T follicular helper cell (primary cell): ENCODE data around the gene ZNF878.

Experiments used
- DNase-seq: peaks from one replicate; pipeline ENCODE4 v3.0.0-alpha.2; 2020; ENCODE audit warnings: low read depth

The ZNF878 gene

DNA sequence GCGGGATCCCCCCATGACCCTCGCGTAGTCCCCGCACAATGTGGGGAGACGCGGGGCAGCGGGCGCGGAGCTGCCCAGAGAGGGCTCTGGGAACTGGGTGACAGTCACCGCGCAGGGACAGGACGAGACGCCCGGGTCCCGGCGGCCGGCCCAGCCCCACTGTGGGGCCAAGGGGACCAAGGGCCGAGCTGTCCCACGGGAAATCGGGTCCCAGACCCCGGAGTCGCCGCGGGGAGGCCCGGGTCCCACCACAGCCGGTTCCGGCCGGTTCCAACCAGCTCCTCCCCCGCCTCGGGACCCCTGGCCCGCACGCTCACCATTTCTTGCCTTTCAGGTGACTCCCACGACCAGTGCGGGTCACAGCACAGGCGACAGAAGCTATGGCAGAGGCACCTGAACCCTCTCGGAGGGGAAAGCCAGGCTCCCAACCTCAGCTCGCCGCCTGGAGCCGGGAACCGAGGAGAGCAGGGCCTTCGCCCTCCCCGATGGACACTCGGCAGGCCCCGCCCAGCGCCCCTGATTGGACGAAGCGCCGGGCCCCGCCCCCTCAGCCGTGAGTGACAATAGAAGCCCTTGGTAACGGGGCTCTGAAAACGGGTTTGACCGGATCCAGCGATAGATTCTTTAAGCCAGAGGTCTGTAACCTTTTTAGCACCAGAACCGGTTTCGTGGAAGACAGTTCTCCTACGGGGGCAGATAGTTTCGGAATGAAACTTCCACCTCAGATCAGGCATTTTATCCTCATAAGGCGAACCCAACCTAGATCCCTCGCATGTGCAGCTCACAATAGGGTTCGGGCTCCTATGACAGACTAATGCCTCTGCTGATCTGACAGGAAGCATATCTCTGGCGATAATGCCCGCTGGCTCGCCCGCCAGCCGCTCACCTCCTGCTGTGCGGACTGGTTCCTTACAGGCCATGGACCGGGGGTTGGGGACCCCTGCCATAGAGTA lies 17.3 kb downstream of the ZNF878 start, which contains the start of gene ZNF433:
TSS of gene ZNF433 (minus strand) at position 460 of the 953 bp plus-strand sequence. CDS start at position 320, 140 bp downstream.
- DNase-seq: peak; percentile 50

DNA sequence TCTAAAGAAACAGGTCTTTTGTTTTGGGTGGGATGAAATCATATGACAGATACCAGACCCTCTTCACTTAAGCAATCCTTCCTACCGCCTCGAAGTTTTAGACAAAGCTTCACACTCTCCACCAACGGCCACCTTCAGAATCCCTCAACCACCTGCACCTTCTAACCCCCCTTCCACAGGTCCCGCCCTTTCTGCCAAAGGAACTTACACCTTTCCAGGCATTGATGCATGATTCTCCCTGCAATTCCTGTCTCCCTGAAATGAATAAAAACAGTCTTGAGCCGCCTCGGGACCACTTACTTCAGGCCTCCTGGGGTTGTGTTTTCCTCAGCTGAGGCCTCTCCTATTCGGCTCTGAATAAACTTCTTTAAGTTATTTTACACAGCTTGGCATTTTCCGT lies 18.1 kb downstream of the ZNF878 start:
- no peak for DNase-seq

DNA sequence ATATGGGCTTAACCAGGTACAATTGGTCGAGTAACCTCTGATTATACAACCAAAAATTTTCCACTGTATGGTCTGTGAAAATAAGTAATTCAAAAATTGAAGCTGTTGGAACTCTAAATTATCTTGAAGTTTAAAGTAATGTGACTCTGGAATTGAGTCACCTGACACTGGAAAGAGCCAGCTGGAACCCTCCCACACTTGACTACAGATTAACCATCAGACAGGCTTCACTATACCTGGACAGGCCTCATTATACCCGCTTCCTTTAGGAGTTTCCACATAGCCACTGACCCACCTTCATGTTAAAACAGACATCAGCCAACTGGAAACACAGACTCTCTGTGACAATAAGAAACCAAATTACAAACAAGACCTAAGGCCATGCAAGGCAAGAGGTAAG lies 18.6 kb downstream of the ZNF878 start:
- no peak for DNase-seq

DNA sequence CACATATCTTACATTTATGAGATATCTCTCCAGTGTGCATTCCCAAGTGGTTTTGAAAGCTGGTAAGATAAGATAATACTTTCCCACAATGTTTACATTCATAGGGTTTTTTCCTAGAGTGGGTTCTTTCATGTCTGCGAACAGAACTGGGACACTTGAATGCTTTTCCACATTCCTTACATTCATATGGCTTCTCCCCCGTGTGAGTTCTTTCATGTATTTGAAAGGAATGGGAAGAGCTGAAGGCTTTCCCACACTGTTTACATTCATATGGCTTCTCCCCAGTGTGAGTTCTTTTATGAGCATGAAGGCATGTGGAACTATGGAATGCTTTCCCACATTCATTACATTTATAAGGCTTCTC lies 37.0 kb downstream of the ZNF878 start:
- no peak for DNase-seq

DNA sequence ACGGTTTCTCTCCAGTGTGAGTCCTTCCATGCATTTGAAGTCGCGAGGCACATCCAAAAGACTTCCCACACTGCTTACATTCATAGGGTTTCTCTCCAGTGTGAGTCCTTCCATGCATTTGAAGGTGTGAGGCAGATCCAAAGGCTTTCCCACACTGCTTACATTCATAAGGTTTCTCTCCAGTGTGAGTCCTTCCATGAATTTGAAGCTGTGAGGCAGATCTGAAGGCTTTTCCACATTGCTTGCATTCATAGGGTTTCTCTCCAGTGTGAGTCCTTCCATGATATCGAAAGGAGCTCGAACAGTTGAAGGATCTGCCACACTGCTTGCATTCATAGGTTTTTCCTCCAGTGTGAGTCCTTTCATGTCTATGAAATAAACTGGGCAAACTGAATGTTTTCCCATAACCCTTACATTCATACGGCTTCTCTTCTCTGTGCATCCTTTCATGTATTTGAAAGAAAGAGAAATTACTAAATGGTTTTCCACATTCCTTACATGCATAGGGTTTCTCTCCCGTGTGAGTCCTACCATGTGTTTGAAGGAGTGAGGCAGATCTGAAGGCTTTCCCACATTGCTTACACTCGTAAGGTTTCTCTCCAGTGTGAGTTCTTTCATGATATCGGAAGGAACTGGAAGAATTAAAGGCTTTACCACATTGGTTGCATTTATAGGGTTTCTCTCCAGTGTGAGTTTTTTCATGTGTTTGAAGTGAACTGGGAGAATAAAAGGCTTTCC lies 37.6 kb downstream of the ZNF878 start:
- no peak for DNase-seq

DNA sequence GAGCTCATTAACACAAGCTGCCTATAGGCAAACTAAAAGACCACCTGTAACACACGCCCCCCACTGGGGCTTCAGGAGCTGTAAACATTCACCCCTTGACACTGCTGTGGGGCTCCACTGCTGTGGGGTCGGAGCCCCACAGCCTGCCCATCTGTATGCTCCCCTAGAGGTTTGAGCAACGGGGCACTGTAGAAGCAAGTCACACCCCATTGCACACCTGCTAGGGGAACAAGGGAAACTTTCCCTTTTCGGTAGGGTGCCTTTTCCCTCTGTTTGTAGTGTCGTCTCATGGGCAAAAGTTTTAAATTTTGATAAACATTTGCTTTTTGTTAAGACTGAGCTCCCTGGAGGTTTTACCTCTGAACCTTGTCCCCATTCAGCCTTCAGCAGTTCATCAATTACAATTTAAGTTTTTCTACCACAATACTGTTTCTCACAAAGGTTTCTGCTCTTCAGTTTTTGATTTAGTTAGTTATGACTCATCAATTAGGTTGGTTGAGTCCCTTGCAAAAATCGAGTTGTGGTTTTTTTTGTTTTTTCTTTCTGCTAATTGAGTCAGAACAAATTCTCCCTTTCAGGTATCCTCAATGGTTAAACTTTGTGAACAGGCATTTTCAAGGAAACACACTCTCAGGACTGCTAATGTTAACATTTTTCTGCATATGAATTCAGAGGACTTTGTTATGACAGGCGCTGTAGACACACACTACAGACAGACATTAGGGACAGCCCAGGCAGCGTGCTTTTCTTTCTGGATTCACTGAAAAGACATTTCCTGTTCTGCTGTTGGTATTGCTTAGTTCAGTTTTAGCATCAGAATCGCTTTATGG lies 52.4 kb downstream of the ZNF878 start:
- DNase-seq: no peak

DNA sequence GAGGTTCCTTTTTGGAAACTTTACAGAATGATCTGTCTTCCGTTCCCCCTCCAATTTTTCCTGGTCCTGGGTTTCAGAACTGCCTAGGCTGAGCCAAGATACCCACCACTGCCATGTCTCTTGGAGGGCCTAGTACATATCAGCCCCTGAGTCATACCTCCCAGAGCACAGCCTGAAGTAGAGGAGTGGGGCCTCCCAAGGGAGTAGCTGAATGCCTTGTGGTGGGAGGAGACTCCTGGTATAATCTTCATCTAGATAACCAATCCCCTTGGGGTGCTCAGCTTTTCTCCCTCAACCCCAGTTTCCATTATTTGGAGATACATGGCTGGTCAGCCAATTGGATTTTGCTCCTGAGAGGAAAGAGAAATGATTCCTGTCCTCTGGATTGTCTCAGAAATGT lies 57.6 kb downstream of the ZNF878 start:
- DNase-seq: no peak
